HepG2 (cell line): Measurements from ENCODE around the gene ITM2B. TPM values are rescaled to one million over a fixed set of nuclear protein-coding genes. Genes with fewer than 3 reads are reported as not detected.

Experiments used
- GATAD2A ChIP-seq: IDR thresholded peaks from 2 replicates; pipeline ENCODE4 v1.6.1; 2016
- HOXA3 ChIP-seq: sonication (generic); formaldehyde crosslinking; IDR thresholded peaks from 2 replicates; pipeline ENCODE4 v1.5.0; 2020; ENCODE audit warnings: missing genetic modification reagents
- JARID2 ChIP-seq: sonication (generic); formaldehyde crosslinking; IDR thresholded peaks from 2 replicates; pipeline ENCODE4 v1.8.1; 2023; ENCODE audit warnings: missing genetic modification reagents, inconsistent platforms; ENCODE audit not compliant: insufficient replicate concordance
- NCOA5 ChIP-seq: sonication (generic); formaldehyde crosslinking; IDR thresholded peaks from 2 replicates; pipeline ENCODE4 v1.4.0; 2020; ENCODE audit warnings: missing genetic modification reagents
- TRIM24 ChIP-seq: sonication (generic); formaldehyde crosslinking; IDR thresholded peaks from 2 replicates; pipeline ENCODE4 v1.8.0; 2022; ENCODE audit warnings: mild to moderate bottlenecking, missing genetic modification reagents
- ZNF567 ChIP-seq: sonication (generic); formaldehyde crosslinking; IDR thresholded peaks from 2 replicates; pipeline ENCODE4 v1.8.1; 2023; ENCODE audit warnings: mild to moderate bottlenecking, missing genetic modification reagents, borderline replicate concordance
- ZNF709 ChIP-seq: sonication (generic); formaldehyde crosslinking; IDR thresholded peaks from 2 replicates; pipeline ENCODE4 v1.5.0; 2020; ENCODE audit warnings: mild to moderate bottlenecking, missing genetic modification reagents
- polyA plus RNA-seq, 8 experiments: library from polyadenylated mRNA; depleted of rRNA in 3 of 8; stranded (reverse) in 7 of 8; unstranded in 1 of 8; fragments of >200 nt; fragmentation: Illumina TruSeq in 4 of 8; extraction: Trizol in 4 of 8; gene quantifications; 2 replicates each; pipeline versions ENCODE4 v1.2.1 to v1.2.3, GENCODE V29; 2011 to 2016; ENCODE audit warnings: low read depth in 4 of 8, missing spikeins in 1 of 8, mixed read lengths in 1 of 8; ENCODE audit not compliant: insufficient read depth in 1 of 8
- total RNA-seq, 5 experiments: library from RNA; depleted of rRNA; stranded (reverse); fragments of >200 nt; fragmentation: Illumina TruSeq; extraction: Trizol; gene quantifications; 2 replicates each; pipeline ENCODE4 v1.2.3, GENCODE V29; 2016; ENCODE audit warnings: low read depth in 1 of 5
- TF ChIP-seq, protein P1 (sequence below): sonication (generic); formaldehyde crosslinking; IDR thresholded peaks from 2 replicates; pipeline ENCODE4 v1.5.0; 2020; ENCODE audit warnings: mild to moderate bottlenecking, missing genetic modification reagents, borderline replicate concordance
- TF ChIP-seq, protein P2 (sequence below): sonication (generic); formaldehyde crosslinking; conservative IDR thresholded peaks from 2 replicates; pipeline ENCODE4 v1.4.0; 2020; ENCODE audit warnings: missing genetic modification reagents
- TF ChIP-seq, protein P3 (sequence below): sonication (generic); formaldehyde crosslinking; IDR thresholded peaks from 2 replicates; pipeline ENCODE4 v1.8.1; 2023; ENCODE audit warnings: mild to moderate bottlenecking, missing genetic modification reagents
- TF ChIP-seq, protein P4 (sequence below): IDR thresholded peaks from 2 replicates; pipeline ENCODE4 v1.6.1; 2016; ENCODE audit warnings: low read depth, borderline replicate concordance
- TF ChIP-seq, protein P5 (sequence below): sonication (generic); formaldehyde crosslinking; IDR thresholded peaks from 2 replicates; pipeline ENCODE4 v1.5.0; 2020; ENCODE audit warnings: mild to moderate bottlenecking, missing genetic modification reagents

The ITM2B gene
- total and polyA plus RNA-seq, 2 of the 13 experiments (the other 11 are each of a cell fraction or from before 2014, with no cell fraction given): 158 to 373 TPM

DNA sequence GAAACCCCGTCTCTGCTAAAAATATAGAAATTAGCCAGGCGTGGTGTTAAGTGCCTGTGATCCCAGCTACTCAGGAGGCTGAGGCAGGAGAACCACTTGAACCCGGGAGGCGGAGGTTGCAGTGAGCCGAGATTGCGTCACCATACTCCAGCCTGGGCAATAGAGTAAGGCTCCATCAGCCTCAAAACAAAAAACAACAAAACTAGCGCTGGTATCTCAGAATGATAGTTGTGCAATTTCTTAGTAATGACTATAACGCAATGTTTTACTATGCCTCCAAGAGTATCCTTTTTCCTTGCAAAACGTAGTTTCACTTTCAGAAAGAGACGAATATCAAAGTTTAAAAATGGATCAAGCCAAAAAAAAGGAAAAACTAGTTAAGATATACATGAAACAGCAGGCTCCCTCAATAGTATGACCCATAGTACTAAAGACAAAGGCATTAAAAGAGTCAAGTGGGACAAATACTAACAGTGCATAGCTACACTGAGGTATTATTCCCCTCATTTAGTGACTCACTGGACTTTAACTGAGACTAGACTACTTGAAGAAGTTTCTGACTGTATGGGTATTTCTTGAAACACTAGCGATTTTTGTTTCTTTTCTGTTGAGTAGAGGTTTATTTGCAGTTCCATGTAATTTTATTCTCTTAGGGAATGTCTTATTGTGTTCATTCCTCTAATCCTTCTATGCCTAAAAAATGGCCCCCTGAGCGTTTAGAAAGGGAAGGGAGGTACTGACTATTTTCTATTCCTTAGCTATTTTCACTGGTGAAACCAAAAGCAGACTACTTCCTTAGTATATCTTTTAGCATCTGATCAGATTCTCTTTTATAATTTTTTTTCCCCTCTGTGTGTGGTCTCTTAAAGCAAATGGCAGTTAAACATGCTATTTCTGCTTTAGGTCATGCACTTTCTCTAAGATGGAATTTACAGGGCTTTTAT, 10.4 kb upstream of the ITM2B start (continued):
- no peak for TF ChIP-seq ZNF567 (CRISPR knock-in tag)
- TF ChIP-seq HOXA3: no peak
- TF ChIP-seq, protein P1, sequence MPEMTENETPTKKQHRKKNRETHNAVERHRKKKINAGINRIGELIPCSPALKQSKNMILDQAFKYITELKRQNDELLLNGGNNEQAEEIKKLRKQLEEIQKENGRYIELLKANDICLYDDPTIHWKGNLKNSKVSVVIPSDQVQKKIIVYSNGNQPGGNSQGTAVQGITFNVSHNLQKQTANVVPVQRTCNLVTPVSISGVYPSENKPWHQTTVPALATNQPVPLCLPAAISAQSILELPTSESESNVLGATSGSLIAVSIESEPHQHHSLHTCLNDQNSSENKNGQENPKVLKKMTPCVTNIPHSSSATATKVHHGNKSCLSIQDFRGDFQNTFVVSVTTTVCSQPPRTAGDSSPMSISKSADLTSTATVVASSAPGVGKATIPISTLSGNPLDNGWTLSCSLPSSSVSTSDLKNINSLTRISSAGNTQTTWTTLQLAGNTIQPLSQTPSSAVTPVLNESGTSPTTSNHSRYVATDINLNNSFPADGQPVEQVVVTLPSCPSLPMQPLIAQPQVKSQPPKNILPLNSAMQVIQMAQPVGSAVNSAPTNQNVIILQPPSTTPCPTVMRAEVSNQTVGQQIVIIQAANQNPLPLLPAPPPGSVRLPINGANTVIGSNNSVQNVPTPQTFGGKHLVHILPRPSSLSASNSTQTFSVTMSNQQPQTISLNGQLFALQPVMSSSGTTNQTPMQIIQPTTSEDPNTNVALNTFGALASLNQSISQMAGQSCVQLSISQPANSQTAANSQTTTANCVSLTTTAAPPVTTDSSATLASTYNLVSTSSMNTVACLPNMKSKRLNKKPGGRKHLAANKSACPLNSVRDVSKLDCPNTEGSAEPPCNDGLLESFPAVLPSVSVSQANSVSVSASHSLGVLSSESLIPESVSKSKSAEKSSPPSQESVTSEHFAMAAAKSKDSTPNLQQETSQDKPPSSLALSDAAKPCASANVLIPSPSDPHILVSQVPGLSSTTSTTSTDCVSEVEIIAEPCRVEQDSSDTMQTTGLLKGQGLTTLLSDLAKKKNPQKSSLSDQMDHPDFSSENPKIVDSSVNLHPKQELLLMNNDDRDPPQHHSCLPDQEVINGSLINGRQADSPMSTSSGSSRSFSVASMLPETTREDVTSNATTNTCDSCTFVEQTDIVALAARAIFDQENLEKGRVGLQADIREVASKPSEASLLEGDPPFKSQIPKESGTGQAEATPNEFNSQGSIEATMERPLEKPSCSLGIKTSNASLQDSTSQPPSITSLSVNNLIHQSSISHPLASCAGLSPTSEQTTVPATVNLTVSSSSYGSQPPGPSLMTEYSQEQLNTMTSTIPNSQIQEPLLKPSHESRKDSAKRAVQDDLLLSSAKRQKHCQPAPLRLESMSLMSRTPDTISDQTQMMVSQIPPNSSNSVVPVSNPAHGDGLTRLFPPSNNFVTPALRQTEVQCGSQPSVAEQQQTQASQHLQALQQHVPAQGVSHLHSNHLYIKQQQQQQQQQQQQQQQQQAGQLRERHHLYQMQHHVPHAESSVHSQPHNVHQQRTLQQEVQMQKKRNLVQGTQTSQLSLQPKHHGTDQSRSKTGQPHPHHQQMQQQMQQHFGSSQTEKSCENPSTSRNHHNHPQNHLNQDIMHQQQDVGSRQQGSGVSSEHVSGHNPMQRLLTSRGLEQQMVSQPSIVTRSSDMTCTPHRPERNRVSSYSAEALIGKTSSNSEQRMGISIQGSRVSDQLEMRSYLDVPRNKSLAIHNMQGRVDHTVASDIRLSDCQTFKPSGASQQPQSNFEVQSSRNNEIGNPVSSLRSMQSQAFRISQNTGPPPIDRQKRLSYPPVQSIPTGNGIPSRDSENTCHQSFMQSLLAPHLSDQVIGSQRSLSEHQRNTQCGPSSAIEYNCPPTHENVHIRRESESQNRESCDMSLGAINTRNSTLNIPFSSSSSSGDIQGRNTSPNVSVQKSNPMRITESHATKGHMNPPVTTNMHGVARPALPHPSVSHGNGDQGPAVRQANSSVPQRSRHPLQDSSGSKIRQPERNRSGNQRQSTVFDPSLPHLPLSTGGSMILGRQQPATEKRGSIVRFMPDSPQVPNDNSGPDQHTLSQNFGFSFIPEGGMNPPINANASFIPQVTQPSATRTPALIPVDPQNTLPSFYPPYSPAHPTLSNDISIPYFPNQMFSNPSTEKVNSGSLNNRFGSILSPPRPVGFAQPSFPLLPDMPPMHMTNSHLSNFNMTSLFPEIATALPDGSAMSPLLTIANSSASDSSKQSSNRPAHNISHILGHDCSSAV (CRISPR knock-in tag): no peak
- TF ChIP-seq ZNF709: no peak
- TF ChIP-seq, protein P2, sequence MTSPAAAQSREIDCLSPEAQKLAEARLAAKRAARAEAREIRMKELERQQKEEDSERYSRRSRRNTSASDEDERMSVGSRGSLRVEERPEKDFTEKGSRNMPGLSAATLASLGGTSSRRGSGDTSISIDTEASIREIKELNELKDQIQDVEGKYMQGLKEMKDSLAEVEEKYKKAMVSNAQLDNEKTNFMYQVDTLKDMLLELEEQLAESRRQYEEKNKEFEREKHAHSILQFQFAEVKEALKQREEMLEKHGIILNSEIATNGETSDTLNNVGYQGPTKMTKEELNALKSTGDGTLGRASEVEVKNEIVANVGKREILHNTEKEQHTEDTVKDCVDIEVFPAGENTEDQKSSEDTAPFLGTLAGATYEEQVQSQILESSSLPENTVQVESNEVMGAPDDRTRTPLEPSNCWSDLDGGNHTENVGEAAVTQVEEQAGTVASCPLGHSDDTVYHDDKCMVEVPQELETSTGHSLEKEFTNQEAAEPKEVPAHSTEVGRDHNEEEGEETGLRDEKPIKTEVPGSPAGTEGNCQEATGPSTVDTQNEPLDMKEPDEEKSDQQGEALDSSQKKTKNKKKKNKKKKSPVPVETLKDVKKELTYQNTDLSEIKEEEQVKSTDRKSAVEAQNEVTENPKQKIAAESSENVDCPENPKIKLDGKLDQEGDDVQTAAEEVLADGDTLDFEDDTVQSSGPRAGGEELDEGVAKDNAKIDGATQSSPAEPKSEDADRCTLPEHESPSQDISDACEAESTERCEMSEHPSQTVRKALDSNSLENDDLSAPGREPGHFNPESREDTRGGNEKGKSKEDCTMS (CRISPR knock-in tag): no peak
- TF ChIP-seq GATAD2A (CRISPR knock-in tag): peak; percentile 22; the same call in 1 of the 2 replicates
- no peak for TF ChIP-seq TRIM24 (CRISPR knock-in tag)
- no peak for TF ChIP-seq JARID2 (CRISPR knock-in tag)
- TF ChIP-seq, protein P3, sequence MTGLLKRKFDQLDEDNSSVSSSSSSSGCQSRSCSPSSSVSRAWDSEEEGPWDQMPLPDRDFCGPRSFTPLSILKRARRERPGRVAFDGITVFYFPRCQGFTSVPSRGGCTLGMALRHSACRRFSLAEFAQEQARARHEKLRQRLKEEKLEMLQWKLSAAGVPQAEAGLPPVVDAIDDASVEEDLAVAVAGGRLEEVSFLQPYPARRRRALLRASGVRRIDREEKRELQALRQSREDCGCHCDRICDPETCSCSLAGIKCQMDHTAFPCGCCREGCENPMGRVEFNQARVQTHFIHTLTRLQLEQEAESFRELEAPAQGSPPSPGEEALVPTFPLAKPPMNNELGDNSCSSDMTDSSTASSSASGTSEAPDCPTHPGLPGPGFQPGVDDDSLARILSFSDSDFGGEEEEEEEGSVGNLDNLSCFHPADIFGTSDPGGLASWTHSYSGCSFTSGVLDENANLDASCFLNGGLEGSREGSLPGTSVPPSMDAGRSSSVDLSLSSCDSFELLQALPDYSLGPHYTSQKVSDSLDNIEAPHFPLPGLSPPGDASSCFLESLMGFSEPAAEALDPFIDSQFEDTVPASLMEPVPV (CRISPR knock-in tag): no peak
- TF ChIP-seq, protein P4, sequence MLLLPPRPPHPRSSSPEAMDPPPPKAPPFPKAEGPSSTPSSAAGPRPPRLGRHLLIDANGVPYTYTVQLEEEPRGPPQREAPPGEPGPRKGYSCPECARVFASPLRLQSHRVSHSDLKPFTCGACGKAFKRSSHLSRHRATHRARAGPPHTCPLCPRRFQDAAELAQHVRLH: no peak
- TF ChIP-seq, protein P5, sequence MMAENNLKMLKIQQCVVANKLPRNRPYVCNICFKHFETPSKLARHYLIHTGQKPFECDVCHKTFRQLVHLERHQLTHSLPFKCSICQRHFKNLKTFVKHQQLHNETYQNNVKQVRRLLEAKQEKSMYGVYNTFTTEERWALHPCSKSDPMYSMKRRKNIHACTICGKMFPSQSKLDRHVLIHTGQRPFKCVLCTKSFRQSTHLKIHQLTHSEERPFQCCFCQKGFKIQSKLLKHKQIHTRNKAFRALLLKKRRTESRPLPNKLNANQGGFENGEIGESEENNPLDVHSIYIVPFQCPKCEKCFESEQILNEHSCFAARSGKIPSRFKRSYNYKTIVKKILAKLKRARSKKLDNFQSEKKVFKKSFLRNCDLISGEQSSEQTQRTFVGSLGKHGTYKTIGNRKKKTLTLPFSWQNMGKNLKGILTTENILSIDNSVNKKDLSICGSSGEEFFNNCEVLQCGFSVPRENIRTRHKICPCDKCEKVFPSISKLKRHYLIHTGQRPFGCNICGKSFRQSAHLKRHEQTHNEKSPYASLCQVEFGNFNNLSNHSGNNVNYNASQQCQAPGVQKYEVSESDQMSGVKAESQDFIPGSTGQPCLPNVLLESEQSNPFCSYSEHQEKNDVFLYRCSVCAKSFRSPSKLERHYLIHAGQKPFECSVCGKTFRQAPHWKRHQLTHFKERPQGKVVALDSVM: peak; percentile 99
- TF ChIP-seq NCOA5 (CRISPR knock-in tag): no peak
